Measurements from ENCODE around the gene DDI2.

The DDI2 gene

DNA sequence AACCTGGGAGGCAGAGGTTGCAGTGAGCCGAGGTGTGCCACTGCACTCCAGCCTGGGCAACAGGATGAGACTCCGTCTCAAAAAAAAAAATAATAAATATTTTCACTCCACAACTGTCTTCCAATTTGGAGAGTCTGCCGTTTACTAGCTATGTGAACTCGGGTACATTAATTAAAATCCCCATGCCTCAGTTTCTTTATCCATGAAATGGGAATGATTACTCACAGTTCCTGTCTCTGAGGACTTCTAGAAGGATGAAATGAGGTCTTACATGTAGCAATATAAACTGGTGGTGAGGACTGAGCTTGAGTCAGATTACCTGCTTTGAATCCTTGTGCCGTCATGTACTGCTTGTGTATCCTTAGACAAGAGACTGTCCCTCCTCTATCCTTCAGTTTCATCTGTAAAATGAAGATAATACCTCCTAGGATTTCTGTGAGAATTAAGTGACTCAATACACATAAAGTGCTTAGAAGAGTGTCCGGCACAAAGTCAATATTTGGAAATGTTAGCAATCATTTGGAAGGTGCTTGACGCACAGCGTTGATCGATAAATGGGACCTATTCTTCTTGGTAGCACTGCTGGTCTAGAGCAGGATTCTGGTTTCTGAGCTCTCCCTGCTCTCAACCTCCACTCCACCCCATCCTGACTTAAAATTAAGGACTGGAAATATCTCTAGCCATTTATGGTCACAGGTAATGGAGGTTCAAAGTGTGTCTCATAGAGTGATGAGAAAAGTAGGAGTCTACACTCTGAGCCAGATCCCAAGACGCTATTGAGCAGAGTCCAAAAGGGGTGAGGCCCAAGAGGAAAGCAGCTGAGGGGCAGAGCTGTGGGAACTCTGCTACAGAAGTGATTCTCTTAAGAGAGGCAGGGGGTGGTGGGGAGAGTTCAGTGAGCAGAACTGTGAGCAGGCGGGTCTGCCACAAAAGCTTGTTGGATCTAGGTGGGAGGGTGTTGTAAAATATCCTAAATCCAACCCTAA is 11.6 kb upstream of the DDI2 start:
- DNase-seq = no peak

DNA sequence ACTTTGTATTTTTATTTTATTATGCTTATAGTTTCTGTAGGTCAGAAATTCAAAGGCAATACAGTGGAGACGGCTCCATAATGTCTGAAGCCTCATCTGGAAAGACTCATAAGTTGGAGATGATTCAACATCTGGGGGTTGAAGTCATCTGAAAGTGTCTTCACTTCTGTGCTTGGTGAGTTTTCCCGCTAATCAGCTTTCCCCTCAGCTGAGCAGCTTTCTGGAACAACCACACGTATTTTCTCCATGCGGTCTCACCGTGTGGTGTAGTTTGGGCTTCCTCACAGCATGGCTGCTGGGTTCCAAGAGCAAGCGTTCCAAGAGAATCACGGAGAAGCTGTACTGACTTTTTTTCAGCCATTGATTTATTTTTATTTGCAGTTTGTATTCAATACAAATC is 7.6 kb upstream of the DDI2 start:
- DNase-seq = no peak

DNA sequence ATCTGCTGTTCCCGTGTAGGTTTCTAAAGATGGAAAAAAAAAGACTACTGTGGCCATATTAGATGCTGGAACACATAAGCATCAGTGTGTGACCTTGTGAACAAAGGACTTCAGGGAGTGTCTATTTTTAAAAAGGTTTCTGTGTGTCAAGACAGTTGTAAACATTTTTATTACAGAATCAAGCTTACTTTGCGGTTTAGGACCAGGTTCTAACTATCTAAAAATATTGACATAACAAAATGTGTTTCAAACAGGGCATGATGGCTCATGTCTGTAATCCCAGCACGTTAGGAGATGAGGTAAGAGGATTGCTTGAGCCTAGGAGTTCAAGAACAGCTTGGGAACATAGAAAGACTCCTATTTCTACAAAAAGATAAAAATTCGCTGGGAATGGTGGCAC is 7.1 kb upstream of the DDI2 start:
- no peak for DNase-seq

DNA sequence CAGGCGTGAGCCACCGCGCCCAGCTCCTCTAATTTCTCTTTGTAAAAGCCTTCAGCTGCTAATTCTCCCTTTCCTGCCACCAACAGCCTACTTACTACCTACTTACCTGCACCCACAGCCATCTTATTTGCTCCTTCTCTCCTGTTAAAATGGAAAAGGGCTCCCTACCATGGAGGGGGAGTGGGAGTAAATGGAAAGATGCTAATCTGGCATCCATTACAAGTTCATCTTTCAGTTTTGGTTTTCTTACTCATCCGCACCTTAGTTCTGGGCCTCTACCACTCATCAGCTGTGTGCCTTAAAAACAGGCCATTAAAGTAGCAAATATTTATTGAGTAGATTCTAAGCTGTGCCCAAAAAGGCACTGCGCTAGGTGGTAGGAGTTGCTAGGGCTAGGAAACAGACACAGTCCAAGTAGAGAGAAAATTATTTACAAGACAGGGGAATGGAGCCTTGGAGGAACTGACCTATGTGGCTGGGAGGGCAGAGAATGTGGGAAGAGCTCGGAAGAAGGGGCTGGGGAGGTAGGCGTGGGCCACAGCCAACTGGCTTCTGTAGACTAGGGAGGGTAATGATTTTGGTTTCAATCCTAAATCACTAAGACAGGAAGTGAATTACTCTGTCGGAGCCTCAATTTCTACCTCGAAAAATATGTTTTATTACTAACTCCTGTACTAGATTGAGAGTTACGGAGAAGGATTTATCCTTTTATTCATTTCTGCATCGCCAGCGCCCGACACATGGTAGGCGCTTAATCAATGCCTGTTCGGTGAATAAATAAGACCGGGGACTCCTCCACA is 685 bp upstream of the DDI2 start:
- DNase-seq = no peak

DNA sequence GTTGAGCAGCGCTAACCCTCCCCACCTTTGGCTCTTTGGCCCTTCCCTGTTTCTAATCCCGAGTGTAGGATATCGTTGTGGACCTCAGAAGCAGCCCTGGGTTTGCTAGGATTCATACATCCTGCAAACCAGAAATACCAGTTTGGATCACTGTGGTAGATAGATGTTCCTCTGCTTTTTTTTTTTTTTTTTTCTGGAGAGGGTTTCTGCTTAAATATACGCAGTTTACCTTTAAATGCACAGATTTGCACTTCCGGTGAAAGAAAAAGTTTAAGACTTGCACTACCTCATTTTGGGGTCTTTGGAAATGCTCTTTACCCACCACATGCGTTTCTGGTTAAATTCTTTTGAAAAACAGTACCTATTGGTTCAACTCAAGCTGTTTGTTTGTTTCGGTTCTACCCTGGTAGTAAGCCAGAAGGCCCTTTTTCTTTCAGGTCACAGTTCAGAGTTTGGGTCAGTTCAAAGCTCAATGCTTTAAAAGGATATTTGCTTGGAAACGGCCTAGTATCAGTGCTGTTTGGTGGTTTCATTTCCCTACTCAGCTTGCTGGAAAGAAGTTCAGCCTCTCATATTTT is 908 bp downstream of the DDI2 start:
- no peak for DNase-seq

DNA sequence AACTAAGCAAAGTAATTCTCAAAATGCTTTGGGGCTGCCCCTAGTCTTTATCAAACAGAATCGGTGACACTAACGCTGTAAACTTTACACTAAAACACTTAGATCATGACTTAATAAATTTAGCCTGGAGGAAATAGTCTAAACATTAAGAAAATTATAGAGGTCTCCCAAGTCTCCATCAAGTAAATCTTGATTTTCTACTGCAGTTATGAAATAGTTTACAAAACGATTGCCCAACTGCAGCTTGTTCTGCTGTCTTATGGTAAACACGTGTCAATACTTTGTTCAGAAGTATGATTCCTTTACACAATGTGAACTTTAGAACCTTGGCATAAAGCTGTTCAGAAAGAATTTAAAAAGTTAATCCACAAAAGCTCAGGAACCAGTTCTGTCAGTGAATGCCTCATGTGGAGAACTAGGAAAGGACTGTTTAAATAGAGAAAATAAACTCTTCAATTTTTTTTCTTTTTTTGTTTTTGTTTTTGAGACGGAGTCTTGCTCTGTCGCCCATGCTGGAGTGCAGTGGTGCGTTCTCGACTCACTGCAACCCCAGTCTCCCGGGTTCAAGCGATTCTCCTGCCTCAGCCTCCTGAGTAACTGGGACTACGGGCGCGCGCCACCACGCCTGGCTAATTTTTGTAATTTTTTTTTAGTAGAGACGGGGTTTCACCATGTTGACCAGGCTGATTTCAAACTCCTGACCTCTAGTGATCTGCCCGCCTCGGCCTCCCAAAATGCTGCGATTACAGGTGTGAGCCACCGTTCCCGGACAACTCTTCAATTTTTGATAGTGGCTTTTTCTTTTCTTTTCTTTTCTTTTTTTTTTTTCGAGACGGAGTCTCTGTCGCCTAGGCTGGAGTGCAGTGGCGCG is 1.6 kb downstream of the DDI2 start:
- no peak for DNase-seq

DNA sequence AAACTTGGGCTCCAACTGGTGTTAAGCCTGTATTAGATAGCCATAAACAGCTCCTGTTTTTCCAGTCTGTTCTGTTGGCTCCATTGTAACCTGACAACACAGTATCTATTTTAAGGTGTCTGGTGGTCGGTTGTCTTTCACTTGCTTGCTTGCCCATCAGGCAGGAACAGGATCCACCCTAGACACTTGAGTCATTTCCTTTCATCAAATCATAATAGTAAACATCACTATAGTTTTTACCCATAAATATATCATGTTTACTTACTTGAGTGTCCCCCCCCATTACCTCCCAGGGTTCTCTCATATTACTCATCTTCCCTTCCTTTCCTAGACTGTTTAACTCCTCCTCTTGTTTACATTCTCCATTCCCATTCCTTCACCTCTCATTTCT is 2.9 kb downstream of the DDI2 start:
- DNase-seq = no peak

DNA sequence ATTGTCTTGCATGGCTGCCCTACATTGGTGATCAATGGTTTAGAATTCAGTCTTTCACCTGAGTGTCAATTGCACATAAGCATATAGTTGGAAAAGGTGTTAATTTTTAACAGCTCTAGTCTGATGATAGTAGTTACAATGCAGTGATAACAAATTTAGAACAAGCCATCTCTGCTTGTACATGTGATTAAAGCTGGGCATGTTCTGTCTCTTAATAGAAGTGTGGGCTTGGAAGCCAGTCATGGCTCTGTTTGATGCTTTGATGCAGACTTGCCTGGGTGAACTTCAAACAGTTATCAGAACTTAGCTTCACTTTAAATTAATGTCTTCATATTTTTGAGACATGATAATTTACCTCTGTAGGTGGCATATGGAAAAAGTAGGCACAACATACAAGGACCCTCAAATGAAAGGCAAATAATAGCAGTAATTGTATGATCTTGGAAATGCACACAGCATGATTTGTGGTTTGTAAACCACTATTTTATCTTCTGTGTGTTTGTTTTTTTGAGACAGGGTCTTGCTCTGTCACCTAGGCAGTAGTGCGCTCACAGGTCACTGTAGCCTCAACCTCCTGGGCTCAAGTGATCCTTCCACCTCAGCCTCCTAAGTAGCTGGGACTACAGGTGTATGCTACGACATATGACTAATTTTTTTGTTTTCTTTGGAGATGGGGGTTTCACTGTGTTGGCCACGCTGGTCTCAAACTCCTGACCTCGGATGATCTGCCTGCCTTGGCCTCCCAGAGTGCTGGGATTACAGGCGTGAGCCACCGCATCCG is 3.8 kb downstream of the DDI2 start:
- DNase-seq = no peak

DNA sequence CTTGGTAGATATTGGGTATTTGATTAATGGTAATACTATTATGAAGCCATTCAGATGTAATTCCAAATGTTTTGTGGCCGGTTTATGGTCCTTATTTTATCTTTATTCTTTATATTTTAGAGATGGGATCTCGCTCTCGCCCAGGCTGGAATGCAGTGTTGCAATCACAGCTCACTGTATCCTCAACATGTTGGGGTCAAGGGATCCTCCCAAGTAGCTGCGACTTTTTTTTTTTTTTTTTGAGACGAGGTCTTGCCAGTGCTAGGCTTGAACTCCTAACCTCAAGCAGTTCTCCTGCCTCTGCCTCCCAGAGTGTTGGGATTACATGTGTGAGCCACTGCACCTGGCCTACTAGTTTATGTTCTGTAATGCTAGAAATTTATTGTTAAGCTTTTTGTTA is 4.7 kb downstream of the DDI2 start:
- DNase-seq = no peak

DNA sequence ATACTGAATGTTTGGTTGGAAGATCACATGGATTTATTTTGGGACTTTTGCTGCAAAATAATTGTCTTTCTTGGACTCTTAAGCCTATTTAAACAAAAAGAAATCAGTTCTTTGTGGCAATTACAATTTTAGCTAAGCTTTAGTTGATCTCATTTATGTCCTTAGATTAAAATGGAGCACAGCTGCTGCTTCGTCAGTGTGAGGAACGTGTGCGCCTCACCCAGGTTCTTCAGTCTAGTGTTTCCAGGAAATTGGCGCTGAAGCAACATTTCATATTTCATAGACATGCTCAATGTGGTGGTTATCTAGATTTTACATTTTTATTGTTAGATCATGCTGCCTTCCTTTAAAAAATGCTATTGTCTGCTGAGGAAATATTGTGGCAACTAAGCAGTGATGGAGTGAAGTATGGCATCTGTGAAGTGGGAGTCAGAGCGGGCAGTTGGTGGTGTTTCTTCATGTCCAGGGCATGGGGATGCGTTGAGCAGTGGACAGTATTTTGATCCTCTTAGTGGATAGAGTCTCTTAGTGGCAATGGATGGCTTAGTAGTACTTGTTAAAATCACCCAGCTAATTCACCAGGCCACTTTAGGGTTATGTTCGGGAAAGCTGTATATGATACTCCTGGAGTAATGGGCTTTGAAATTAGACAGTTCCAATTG is 5.6 kb downstream of the DDI2 start:
- DNase-seq = no peak

DNA sequence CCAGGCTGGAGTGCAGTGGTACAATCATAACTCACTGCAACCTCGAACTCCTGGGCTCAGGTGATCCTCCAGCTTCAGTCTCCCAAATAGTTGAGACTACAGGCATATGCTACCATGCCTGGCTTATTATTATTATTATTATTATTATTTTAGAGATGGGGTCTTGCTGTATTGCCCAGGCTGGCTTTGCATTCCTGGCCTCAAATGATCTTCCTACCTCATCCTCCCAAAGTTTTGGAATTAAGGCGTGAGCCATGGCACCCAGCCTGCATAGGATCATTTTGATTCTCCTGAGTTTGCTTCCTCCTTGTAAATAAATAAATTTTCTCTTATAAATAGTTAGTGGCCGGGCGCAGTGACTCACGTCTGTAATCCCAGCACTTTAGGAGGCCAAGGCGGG is 6.2 kb downstream of the DDI2 start:
- no peak for DNase-seq

DNA sequence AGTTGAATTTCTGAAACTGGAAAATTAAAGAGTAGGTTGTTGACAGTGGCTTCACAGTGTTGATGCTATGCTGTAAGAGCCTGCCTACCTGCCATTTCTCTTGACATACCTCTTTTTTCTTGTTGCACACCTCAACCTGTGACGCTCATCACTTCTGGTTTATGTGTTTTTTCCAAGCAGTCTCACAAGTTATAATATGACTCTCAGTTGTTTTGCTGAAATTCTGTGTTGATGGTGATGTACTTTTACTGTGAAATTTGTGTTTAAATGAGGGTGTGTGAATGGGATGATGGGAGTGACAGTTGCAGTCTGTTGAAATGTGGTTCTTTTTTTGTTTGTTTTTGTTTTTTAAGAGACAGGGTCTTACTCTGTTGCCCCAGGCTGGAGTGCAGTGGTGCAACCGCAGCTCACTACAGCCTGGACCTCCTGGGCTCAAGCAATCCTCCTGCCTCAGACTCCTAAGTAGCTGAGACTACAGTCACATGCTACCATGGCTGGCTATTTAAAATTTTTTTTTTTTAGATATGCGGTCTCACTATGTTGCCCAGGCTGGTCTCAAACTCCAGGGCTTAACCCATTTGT is 7.0 kb downstream of the DDI2 start:
- no peak for DNase-seq

DNA sequence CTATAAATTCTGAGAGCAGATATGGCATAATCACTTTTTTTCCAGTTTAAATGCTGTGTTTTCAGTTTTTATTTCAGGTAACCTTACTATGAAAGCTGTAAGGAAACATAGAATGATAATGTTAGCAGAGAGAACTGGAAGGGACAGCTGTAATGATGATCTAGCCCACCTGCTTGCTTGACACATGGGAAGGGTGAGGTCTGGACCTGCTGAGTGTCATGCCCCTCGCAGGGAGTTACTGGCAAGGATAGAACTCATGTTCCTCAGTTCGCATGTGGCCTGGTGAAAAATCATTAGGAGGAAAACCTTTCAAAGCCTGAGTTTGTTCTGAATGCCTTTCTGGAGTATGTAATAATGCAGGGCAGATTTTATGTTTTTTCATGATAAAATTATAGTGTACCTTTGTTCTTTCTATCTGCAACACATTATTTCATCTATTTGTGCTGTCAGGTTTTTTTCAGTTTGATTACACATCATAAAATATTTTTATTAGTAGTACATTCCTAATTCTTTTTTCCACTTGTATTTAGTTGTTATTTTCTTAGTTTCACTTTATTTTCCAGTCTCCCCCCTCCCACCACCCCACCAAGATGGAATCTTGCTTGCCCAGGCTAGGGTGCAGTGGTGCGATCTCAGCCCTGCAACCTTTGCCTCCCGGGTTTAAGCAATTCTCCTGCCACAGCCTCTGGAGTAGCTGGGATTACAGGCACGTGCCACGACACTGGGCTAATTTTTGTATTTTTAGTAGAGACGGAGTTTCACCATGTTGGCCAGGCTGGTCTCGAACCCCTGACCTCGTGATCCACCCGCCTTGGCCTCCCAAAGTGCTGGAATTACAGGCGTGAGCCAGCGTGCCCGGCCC is 8.0 kb downstream of the DDI2 start:
- no peak for DNase-seq

DNA sequence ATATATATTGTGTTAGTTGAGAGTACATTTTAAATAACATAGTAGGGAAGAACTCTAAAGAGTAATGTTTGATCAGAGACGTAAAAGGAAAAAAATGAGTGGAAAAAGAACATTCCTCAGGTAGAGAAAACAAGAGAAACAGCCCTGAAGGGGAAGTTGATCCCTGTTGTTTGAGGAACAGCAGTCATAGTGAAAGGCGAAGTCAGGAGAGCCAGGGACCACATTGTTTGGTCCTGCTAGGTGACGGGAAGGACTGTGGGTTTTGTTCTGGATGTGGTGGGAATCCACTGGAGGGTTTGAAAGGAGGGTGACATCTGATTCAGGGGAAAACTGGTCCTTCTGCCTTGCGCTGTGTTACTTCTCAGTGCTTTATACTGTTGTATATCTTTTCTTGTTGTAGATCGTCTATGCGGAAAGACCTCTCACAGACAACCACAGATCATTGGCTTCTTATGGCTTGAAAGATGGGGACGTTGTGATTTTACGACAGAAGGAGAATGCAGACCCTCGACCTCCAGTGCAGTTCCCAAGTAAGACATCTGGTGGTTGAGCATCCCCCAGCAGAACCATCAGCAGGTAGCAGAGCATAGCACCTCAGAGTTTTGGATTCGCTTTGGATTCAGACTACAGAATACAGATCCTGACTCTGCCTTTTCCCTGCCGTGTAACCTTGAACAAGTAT is 9.2 kb downstream of the DDI2 start:
- DNase-seq = no peak

DNA sequence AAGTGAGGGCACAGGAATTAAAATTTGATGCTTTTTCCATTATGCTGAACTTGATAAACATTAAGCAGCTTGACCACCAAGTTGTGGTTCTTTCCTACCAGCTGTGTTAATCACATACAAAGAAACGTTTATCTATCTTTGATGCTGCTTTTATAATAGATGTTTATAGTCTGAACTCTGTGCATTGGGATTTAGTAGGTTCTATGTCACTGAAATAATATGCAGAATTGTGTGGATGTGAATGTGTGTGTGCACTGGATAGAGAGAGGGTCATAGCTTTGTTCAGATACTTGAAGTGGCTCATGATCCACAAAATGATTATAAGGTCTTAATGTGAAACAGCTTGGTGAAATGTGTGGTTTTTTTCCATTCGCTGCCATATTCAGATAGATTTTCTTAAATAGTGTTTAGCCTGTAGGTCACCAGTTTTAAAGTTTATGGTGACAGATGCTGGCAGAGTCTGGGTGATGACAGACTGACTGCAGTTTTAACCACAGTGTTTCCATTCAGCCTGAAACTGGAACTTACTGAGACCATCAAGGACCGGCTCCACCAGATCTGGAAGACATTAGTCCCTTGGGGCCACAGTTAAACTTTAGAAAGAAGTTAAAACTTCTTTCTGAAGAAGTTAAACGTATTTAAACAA is 10.2 kb downstream of the DDI2 start:
- no peak for DNase-seq

DNA sequence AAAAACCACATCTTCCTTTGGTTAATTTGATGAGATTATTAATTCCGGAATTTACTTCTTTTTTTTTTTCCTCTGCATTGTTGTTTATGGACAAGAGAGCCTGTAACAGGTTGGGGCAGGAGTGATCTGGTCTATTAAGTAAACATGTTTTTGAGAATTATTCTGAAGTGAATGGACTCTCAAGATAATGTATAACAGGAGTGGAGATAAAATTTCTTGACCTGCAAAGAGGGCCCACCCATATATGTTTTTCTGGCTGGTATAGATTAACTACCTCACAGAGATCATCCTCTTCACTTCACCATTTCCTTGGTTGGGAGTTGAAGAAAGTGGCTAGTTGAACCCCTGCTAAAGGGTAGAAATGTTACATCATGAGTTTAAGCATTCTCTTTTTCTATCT is 10.7 kb downstream of the DDI2 start:
- no peak for DNase-seq

DNA sequence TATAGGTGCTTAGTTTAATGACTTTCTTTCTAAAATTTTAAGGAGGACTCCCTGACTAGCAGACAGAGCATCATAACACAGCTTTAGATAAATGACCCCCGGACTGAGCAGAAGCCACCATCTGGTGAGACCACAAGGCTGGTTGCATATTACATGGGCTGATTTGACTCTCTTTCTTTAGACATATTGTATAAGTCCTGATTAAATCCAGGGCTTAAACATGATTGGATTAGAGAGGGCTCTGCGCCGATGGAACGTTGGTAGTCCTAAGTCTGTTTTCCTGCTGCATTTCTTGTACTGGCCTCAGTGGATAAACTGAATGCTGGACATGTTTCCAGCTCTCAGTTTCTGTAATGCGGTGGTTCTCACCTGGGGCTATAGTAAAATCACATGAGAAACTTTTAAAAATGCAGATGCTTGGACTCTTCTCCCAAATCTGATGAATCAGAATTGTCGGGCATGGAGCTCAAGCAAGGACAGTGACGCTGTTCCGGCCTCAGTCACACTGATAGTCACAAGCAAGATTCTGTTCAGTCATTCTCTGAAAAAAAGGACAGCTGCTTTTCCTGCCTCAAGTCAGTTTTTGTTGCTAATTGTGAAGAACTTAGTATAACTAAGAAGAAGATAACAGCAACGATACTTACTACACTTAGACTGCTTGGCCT is 16.6 kb downstream of the DDI2 start:
- DNase-seq = no peak

DNA sequence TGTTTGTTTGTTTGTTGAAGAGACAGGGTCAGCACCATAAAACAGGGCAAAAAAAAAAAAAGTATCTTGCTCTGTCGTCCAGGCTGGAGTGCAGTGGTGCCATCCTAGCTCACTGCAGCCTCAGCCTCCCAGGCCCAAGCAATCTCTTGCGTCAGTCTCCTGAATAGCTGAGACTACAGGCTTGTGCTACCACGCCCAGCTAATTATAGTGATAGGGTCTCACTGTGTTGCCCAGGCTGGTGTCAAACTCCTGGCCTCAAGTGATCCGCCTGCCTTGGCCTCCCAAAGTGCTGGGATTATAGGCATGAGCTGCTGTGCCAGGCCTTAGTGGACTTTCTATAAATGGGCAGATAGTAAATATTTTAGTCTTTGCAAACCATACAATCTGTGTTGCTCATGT is 19.2 kb downstream of the DDI2 start:
- DNase-seq = no peak
